ENCODE data around the gene TRIM3.

Gene TRIM3

DNA sequence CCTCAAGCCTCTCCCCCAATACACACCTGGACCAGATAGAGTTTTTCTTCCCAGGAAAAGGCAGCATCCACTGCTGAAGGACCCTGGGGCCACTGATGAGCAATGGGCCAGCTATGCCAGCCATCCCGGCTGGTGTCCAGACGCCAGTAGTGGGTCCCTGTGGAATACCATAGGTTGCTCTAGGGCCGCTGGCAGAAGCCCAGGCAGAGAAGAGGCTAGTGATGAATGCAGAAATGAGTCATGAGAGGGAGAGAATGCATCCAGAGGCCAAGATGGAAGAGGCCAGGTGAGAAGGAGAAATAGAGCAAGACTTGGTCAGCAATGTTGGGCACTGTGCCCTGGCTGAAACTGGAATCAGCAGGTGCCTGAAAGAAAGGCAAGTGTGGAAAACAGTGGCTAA lies 41.9 kb downstream of the TRIM3 start:
- ChIA-PET POLR2A (no interaction called here), CTCF (interaction anchor here (0.6 to 22.9 kb wide), 3 partner anchors 7 to 262 kb away, joined by 3 to 464 read pairs (median 5); partner anchors contain the start of gene SMPD1)
- DNase-seq = no peak
- H3K4me3 ChIP-seq (ENCODE audit: control insufficient read depth in 1 of 7, extremely low read depth in 1 of 7, insufficient read depth in 4 of 7, low read depth in 2 of 7, low read length in 6 of 7) = no peak overlapping the region
- H3K4me1 ChIP-seq (ENCODE audit: control extremely low read depth in 1 of 4, control insufficient read depth in 4 of 4, insufficient read depth in 4 of 4, low read length in 3 of 4) = no peaks in the 10 kb centered on the region
- WGBS (ENCODE audit: insufficient coverage) = 100% methylated on average over 3 of the region's 3 CpGs
- H3K36me3 ChIP-seq (ENCODE audit: control insufficient read depth in 4 of 4, insufficient read depth in 4 of 4, low read length in 3 of 4) = no peaks in the 10 kb centered on the region
- H3K9me3 ChIP-seq (ENCODE audit: control extremely low read depth in 1 of 5, control insufficient read depth in 4 of 5, insufficient read depth in 2 of 5, low read depth in 1 of 5, low read length in 4 of 5) = no peaks in the 10 kb centered on the region
- no peak overlapping the region for H3K27ac ChIP-seq (ENCODE audit: insufficient read depth in 1 of 2, low read depth in 1 of 2, low read length in 2 of 2, poor library complexity in 1 of 2, severe bottlenecking in 2 of 2)
- peaks cover 0 to 4% (median 0%) of the 10 kb centered on the region in 5 experiments for H3K27me3 ChIP-seq (replicated peaks in 2 of 5; ENCODE audit: control insufficient read depth in 4 of 5, insufficient read depth in 5 of 5, low read length in 4 of 5)

DNA sequence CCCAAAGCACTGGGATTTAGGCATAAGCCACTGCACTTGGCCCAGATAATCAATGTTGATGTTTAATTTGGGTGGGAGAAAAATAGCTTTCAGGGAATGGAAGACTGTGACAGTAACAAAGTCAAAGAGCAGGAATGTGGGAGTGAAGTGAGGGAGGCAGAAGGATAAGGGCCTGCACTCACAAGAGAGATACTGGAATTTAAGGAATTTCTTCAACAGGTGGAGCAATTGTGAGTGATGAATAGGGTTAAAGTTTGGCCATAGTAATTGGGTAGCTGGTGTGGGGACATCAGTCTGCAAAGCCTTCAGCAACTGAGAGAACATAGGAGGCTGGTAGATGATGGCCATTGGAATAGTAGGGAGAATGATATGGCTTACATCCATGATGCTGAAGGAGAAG lies 46.2 kb downstream of the TRIM3 start:
- no peaks in the 10 kb centered on the region for H3K36me3 ChIP-seq (ENCODE audit: control insufficient read depth in 4 of 4, insufficient read depth in 4 of 4, low read length in 3 of 4)

GRCh38 chr11:6420677-6421076 lies 53.1 kb downstream of the TRIM3 start:
- no peaks in the 10 kb centered on the region for H3K9me3 ChIP-seq (ENCODE audit: control extremely low read depth in 1 of 5, control insufficient read depth in 4 of 5, insufficient read depth in 2 of 5, low read depth in 1 of 5, low read length in 4 of 5)
- DNase-seq = no peak
- no peaks in the 10 kb centered on the region for H3K36me3 ChIP-seq (ENCODE audit: control insufficient read depth in 4 of 4, insufficient read depth in 4 of 4, low read length in 3 of 4)
- ChIA-PET CTCF (interaction anchor here (0.6 to 1.4 kb wide), 7 partner anchors 9 to 57 kb away, joined by 3 to 4 read pairs (median 3); partner anchors contain the start of gene SMPD1), POLR2A (no interaction called here)
- 100% methylated on average over 2 of the region's 3 CpGs for WGBS (ENCODE audit: insufficient coverage)
- H3K27me3 ChIP-seq (replicated peaks in 2 of 5; ENCODE audit: control insufficient read depth in 4 of 5, insufficient read depth in 5 of 5, low read length in 4 of 5) = peaks cover 0 to 17% (median 2%) of the 10 kb centered on the region in 5 experiments
- H3K4me1 ChIP-seq (ENCODE audit: control extremely low read depth in 1 of 4, control insufficient read depth in 4 of 4, insufficient read depth in 4 of 4, low read length in 3 of 4) = peaks cover 3 to 13% (median 11%) of the 10 kb centered on the region in 4 experiments
- no peak overlapping the region for H3K4me3 ChIP-seq (ENCODE audit: control insufficient read depth in 1 of 7, extremely low read depth in 1 of 7, insufficient read depth in 4 of 7, low read depth in 2 of 7, low read length in 6 of 7)
- no peak overlapping the region for H3K27ac ChIP-seq (ENCODE audit: insufficient read depth in 1 of 2, low read depth in 1 of 2, low read length in 2 of 2, poor library complexity in 1 of 2, severe bottlenecking in 2 of 2)

More for the DNA sequence above, 46.2 kb downstream of the TRIM3 start:
- Histone ChIP-seq H3K27me3 (replicated peaks in 2 of 5; ENCODE audit: control insufficient read depth in 4 of 5, insufficient read depth in 5 of 5, low read length in 4 of 5) (peaks cover 0 to 6% (median 0%) of the 10 kb centered on the region in 5 experiments), H3K4me3 (ENCODE audit: control insufficient read depth in 1 of 7, extremely low read depth in 1 of 7, insufficient read depth in 4 of 7, low read depth in 2 of 7, low read length in 6 of 7) (no peak overlapping the region), H3K9me3 (ENCODE audit: control extremely low read depth in 1 of 5, control insufficient read depth in 4 of 5, insufficient read depth in 2 of 5, low read depth in 1 of 5, low read length in 4 of 5) (no peaks in the 10 kb centered on the region), H3K4me1 (ENCODE audit: control extremely low read depth in 1 of 4, control insufficient read depth in 4 of 4, insufficient read depth in 4 of 4, low read length in 3 of 4) (no peaks in the 10 kb centered on the region), H3K27ac (ENCODE audit: insufficient read depth in 1 of 2, low read depth in 1 of 2, low read length in 2 of 2, poor library complexity in 1 of 2, severe bottlenecking in 2 of 2) (no peak overlapping the region)
- POLR2A ChIA-PET = no interaction called here
- CTCF ChIA-PET = interaction anchor here (1.4 to 3.1 kb wide), 4 partner anchors 9 to 51 kb away, joined by 3 to 12 read pairs (median 6); no protein-coding TSS in a partner anchor
- DNase-seq = no peak

DNA sequence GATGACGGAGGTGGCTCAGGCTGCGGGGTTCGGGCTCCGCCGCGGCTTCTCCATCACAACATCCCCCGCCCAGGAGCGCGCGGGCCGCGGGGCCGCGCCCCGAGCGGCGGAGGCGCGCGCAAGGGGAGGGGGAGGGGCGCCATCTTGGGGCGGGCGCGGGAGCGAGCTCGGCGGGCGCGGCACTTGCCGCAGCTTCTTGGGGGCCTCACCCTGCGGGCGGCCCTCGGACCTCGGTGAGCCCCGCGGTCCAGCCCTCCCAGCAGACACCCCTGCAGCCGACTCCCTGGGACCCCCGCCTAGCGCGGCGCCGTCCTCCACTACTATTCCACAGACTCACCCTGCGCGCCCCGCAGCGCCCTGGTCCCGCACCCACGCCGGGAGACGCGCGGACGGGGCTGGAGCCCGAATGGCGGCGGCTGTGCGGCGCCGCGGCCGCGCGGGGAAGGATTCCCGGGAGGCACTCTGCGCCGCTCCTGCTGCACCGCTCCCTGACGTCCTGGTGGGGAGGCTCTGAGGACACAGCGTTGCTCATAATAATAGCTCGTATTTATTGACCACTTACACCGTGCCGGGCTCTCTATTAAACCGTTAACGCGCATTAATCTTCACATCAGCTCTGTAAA lies 54.6 kb downstream of the TRIM3 start, which contains the start of gene APBB1:
APBB1 (minus strand) TSS at position 86 of the 623 bp plus-strand sequence. CDS start 7,747 bp downstream, outside the sequence.
- Histone ChIP-seq H3K4me1 (ENCODE audit: control extremely low read depth in 1 of 4, control insufficient read depth in 4 of 4, insufficient read depth in 4 of 4, low read length in 3 of 4) (peaks cover 3 to 18% (median 13%) of the 10 kb centered on the region in 4 experiments), H3K9me3 (ENCODE audit: control extremely low read depth in 1 of 5, control insufficient read depth in 4 of 5, insufficient read depth in 2 of 5, low read depth in 1 of 5, low read length in 4 of 5) (no peaks in the 10 kb centered on the region), H3K27ac (ENCODE audit: insufficient read depth in 1 of 2, low read depth in 1 of 2, low read length in 2 of 2, poor library complexity in 1 of 2, severe bottlenecking in 2 of 2) (peak within 1 kb of the TSS in 1 of 2 experiments; percentile 59), H3K4me3 (ENCODE audit: control insufficient read depth in 1 of 7, extremely low read depth in 1 of 7, insufficient read depth in 4 of 7, low read depth in 2 of 7, low read length in 6 of 7) (peak within 1 kb of the TSS; percentile 64 to 92 (median 82)), H3K36me3 (ENCODE audit: control insufficient read depth in 4 of 4, insufficient read depth in 4 of 4, low read length in 3 of 4) (no peaks in the 10 kb centered on the region), H3K27me3 (replicated peaks in 2 of 5; ENCODE audit: control insufficient read depth in 4 of 5, insufficient read depth in 5 of 5, low read length in 4 of 5) (peaks cover 0 to 19% (median 1%) of the 10 kb centered on the region in 5 experiments)
- ChIA-PET POLR2A (interaction anchor here (0.9 to 1.4 kb wide), 3 partner anchors 22 to 41 kb away, joined by 3 to 5 read pairs (median 3); partner anchors contain the start of gene SMPD1), CTCF (interaction anchor here (0.8 to 3.2 kb wide), 9 partner anchors 12 to 56 kb away, joined by 3 to 21 read pairs (median 5); partner anchors contain the start of gene HPX)
- 0% methylated on average over 62 of the region's 75 CpGs for WGBS (ENCODE audit: insufficient coverage)
- peak; percentile 46 to 77 (median 72) for DNase-seq

GRCh38 chr11:6418557-6419008 lies 55.2 kb downstream of the TRIM3 start:
- DNase-seq = peak; percentile 30 to 43 (median 31)
- no peaks in the 10 kb centered on the region for H3K9me3 ChIP-seq (ENCODE audit: control extremely low read depth in 1 of 5, control insufficient read depth in 4 of 5, insufficient read depth in 2 of 5, low read depth in 1 of 5, low read length in 4 of 5)
- H3K36me3 ChIP-seq (ENCODE audit: control insufficient read depth in 4 of 4, insufficient read depth in 4 of 4, low read length in 3 of 4) = no peaks in the 10 kb centered on the region
- 1% methylated on average over 23 of the region's 38 CpGs for WGBS (ENCODE audit: insufficient coverage)
- peak overlapping the region; percentile 64 to 92 (median 82) for H3K4me3 ChIP-seq (ENCODE audit: control insufficient read depth in 1 of 7, extremely low read depth in 1 of 7, insufficient read depth in 4 of 7, low read depth in 2 of 7, low read length in 6 of 7)
- H3K27me3 ChIP-seq (replicated peaks in 2 of 5; ENCODE audit: control insufficient read depth in 4 of 5, insufficient read depth in 5 of 5, low read length in 4 of 5) = peaks cover 0 to 23% (median 0%) of the 10 kb centered on the region in 5 experiments
- ChIA-PET CTCF (interaction anchor here (1.5 to 3.2 kb wide), 7 partner anchors 13 to 39 kb away, joined by 3 to 21 read pairs (median 7); partner anchors contain the start of gene HPX), POLR2A (interaction anchor here (0.9 to 1.4 kb wide), 2 partner anchors 21 to 29 kb away, joined by 3 to 5 read pairs; partner anchors contain the start of gene SMPD1)
- H3K27ac ChIP-seq (ENCODE audit: insufficient read depth in 1 of 2, low read depth in 1 of 2, low read length in 2 of 2, poor library complexity in 1 of 2, severe bottlenecking in 2 of 2) = no peak overlapping the region
- peaks cover 3 to 18% (median 13%) of the 10 kb centered on the region in 4 experiments for H3K4me1 ChIP-seq (ENCODE audit: control extremely low read depth in 1 of 4, control insufficient read depth in 4 of 4, insufficient read depth in 4 of 4, low read length in 3 of 4)

- CTCF ChIA-PET = interaction anchor here (1.2 to 3.2 kb wide), 6 partner anchors 13 to 39 kb away, joined by 3 to 21 read pairs (median 8); partner anchors contain the start of gene HPX
- Histone ChIP-seq H3K4me3 (ENCODE audit: control insufficient read depth in 1 of 7, extremely low read depth in 1 of 7, insufficient read depth in 4 of 7, low read depth in 2 of 7, low read length in 6 of 7) (peak overlapping the region in 5 of 7 experiments; percentile 32 to 92 (median 82)), H3K27me3 (replicated peaks in 2 of 5; ENCODE audit: control insufficient read depth in 4 of 5, insufficient read depth in 5 of 5, low read length in 4 of 5) (peaks cover 0 to 23% (median 0%) of the 10 kb centered on the region in 5 experiments), H3K27ac (ENCODE audit: insufficient read depth in 1 of 2, low read depth in 1 of 2, low read length in 2 of 2, poor library complexity in 1 of 2, severe bottlenecking in 2 of 2) (no peak overlapping the region), H3K9me3 (ENCODE audit: control extremely low read depth in 1 of 5, control insufficient read depth in 4 of 5, insufficient read depth in 2 of 5, low read depth in 1 of 5, low read length in 4 of 5) (no peaks in the 10 kb centered on the region), H3K36me3 (ENCODE audit: control insufficient read depth in 4 of 4, insufficient read depth in 4 of 4, low read length in 3 of 4) (no peaks in the 10 kb centered on the region), H3K4me1 (ENCODE audit: control extremely low read depth in 1 of 4, control insufficient read depth in 4 of 4, insufficient read depth in 4 of 4, low read length in 3 of 4) (peaks cover 3 to 18% (median 13%) of the 10 kb centered on the region in 4 experiments)
- DNase-seq = no peak
- 58% methylated on average over 6 of the region's 7 CpGs for WGBS (ENCODE audit: insufficient coverage)
- POLR2A ChIA-PET = no interaction called here
These were observed 55.7 kb downstream of the TRIM3 start for GRCh38 chr11:6417907-6418556.
